Inferior parietal cortex (tissue), 1 donor: Measurements from ENCODE around the gene CAMK2A.

Experiments used
- DNase-seq: peaks from one replicate; pipeline ENCODE4 v3.0.0-alpha.2; 2016; ENCODE audit errors: extremely low spot score

Gene CAMK2A

DNA sequence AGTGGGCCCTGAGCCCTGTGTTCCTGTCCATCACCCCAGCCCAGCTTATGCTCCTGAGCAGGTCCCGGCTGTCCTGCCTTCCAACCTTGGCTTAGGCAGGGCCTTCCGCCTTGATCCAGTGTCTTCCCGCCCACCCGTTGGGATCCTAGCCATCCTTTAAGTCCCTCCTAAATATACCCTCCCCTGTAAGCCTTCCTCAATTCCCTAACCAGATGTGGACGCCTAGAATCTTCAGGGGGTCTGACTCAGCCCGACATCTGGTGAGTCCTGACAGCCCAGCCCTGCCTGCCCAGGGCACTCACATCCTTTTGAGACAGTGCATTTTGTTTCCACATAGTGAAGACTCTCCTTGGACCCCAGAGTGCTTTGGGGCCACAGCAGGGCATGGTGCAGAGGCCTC is 76.0 kb downstream of the CAMK2A start:
- no peak for DNase-seq

DNA sequence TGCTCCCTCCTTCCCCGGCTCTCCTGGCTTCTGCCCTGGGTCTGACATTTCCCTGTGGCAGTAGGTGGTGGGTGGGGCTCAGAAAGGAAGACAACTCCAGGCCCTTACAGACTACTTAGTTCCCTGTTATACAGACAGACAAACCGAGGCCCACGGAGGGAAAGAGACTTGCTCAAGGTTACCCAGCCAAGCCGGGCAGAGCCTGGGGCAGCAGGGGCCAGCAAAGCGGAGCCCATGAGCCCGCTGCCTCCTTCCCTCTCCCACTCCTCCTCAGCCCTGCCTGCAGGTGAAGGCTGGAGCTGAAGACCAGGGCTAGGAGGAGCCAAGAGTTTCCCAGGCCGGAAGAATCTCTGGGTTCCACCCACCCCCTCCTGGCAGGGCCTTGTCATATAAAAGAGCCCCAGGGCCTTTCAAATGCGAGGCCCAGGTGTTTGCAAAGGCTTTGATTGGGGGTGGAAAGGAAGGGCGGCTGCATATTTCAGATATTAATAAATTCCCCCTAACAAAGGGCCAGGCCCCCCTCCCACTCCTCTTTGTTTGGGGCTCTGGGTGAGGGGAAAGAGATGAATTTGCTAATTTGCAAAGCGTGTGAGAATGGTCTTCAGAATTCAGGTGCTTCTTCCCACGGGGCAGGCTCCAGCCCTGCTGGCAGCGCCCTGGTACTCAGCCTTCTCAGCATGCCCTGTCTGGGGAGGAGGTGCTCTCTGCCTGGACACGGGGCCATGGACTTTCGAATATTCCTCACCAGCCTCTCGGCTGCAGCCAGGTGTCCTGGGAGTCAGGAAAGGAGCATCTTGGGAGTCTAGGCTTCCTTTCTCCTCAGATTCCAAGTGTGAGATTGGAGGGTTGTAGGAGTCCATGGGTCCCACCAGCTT is 78.2 kb downstream of the CAMK2A start:
- no peak for DNase-seq

DNA sequence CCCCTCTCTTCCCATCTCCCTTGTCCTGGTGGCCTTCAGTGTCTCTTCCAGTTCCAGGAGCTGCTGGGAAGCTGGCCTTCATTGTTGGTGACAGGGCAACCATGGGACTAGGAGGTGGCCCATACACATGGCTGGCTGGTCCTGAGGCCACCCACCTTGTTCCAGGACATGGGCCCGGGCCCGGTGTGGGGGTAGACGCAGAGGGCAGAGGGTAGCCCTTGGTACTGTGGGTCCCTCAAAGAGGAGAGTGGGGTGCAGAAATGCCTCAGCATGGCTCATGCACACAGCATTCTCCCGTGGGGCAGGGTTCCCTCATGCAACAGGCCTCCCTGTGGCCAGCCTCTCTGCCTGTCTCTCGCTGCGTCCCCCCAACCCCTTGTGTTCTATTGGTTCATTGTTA is 78.9 kb downstream of the CAMK2A start:
- DNase-seq, result no peak

DNA sequence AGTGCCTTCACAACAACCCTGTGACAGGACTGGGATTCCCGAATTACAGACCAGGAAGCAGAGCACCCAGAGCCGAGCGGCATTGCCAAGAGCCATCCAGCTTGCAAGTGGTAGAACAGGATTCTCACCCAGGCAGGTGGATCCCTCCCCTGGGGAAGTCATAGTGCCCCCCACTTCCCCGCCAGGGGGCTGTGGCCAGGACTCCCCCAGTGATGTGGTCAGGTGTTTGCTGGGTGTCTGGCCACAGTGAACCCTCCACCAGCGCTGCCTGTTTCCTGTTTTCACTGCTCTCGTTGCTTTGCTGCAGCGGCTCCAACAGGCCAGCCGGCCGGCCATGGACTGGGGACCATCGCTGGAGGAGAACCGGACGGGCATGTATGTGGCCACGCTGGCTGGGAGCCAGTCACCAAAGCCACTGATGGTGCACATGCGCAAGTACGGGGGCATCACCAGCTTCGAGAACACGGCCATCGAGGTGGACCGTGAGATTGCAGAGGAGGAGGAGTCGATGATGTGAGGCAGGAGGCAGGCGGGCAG is 80.4 kb downstream of the CAMK2A start:
- no peak for DNase-seq

DNA sequence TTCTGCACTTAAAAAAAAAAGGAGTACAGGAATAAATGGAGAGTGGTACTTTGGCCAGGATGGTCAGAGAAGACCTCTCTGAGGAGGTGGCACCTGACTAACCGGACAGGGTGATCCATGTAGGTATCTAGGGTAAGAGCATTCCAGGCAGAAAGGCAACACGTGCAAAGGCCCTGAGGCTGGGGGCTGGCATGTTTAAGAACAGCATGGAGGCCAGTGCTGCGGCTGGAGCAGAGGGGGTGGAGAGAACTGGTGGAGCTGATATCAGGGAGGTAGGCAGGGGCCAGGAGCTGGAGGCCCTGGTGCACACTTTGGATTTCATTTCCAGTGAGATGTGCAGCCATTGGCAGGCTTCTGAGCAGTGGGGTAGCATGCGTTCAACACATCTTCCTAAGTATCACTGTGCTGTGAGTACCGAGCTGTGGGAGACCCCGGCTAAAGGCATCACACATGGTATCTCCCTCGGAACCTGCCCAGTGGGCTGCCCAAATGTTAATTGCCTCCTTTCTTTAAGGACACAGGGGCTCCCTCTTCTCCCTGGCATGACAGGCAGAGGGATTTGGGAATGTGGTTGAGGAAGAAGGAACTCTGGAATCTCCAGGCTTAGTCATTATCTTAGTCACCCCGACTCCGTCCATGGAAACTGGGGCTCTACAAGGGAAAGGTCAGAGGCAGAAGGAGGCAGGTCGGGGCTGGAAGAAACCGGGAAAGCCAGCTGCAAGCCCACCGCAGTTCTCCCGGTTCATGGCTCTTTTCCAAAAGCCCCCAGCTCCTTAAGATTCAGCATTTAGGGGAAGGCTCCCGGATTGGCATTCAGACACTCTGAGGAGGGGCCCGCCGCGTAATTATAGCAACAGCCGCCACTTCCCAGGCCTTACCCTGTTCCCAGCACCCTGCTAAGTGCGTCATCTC is 81.1 kb downstream of the CAMK2A start:
- DNase-seq, result no peak

DNA sequence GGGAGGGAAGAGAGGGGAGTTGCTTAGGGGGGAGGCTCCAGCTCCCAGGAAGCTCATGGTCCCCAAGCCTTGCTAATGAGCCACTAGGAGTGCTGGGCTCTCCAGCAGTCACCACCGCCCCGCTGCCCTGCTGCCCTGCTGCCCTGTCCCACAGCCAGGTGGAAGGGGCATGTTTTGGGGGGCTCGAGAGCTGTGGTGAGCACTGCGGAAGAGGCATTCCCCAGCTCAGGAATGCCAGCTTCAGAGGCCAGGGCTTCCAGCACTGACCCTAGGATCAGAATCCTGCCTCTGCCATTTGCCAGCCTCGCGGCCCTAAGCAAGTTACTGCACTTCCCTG is 82.8 kb downstream of the CAMK2A start:
- DNase-seq, result no peak

DNA sequence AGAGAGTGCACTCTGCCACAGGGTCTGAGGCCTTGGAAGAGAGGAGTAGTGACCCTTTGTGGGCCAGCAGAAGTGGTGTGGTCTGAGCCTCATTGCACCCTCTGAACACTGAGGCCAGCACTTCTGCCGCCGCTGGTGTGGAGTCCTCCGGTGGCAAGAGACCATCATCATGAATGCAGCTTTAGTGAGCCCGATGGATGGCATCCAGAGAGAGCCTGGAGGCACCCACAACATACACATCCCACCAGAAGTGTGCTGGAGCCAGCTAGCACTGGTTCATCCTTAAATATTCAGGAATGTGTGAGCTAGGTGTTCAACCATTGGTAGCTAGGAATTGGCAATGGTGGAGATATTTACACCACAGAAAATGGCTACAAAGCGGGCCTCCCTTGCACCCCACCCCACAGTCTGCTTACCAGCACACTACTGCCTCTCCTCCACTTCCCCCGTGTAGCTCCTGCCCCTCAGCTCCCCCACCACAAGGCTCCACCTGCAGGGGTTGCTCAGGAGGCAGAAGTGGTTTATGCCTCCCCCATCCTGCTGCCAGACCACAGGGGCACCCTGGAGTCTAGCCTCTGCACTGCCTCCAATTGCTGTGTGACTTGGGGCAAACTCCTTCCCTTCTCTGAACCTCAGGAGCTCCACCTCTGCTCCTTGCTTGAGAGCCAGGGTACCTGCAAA is 83.3 kb downstream of the CAMK2A start:
- no peak for DNase-seq

DNA sequence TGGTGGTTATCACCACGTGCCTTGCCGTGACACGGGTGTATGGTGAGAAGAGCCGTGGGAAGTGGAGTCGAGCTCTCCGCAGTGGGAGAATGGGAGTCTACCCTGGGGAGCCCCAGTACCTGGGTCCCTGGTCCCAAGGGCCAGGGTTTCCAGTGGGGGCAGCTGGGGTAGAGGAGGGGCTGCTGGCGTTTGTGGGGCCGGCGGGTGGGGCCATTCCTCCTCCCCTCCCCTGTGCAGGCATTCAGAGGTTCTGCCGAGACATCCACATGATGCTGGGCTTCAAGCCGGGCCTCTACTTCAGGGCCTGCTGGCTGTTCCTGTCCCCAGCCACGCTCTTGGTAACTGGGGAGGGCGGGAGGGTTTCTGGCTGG is 85.0 kb downstream of the CAMK2A start:
- DNase-seq, result no peak

DNA sequence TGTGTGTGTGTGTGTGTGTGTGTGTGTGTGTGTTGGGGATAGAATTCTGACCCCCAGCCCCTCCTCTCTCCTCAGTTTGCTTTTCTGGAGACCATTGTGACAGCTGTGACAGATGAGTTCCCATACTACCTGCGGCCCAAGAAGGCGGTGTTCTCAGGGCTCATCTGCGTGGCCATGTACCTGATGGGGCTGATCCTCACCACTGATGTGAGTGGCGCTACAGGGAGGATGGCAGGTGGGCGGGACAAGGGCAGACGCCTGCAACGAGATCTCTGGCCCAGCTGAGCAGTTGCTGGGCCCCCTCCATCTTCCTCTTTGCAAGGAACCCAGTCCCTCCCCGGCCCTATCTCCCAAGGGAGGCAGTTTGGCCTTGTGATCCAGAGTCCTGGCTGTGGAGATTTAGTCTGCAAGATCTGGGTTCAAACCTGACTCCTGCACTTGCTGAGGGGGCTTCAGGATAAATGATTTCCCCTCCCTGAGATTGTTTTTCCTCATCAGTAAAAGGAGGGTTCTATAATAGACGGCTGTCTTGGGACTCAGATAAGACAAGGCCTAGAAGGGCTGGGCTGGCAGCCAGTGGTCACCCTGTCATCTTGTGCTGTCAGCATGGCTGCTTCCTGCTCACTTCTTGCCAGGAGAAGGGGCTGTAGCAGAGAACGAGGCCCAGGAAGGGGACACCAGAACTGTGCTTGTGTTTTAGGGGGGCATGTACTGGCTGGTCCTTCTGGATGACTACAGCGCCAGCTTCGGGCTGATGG is 85.6 kb downstream of the CAMK2A start:
- DNase-seq, result no peak

DNA sequence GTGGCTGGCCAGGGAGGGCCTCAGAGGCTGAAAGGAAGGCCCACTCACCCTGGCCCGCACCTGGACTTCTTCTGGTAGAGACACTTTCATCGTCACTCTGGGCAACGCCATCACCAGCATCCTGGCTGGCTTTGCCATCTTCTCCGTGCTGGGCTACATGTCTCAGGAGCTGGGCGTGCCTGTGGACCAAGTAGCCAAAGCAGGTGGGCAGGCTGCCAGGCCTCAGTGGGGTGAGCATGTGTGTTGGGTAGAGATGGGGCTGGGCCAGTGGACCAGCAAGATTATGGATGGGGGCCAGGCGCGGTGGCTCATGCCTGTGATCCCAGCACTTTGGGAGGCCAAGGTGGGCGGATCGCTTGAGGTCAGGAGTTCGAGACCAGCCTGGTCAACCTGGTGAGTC is 87.1 kb downstream of the CAMK2A start:
- no peak for DNase-seq

DNA sequence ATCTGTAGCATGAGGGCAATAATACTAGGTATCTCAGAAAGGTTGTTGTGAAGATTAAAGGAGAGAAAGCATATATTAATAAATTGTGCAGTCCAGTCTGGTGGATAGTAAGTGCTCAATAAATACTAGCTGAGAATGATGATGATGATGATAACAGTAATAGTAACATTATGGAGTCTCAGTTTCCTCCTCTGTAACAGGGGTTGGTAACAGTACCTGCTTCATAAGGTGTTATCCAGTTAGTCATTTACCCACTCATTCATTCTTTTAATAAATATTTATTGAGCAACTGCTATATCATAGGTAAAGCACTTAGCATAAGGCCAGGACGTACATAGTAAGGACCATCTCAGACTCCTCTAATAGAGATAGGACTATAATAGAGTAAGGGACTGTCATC is 92.1 kb downstream of the CAMK2A start:
- no peak for DNase-seq

DNA sequence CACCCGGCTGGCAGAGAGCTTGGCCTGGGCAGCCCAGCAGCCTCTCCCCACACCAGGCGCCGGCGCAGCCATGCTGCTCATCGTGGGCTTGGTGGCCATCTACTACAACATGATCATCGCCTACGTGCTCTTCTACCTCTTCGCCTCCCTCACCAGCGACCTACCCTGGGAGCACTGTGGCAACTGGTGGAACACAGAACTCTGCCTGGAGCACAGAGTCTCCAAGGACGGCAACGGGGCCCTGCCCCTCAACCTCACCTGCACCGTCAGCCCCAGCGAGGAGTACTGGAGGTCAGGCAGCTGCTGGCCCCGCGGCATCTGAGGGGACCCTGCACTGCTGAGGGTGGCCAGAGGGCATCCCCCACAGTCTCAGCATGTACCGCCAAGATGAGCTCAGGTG is 92.6 kb downstream of the CAMK2A start:
- DNase-seq, result no peak

DNA sequence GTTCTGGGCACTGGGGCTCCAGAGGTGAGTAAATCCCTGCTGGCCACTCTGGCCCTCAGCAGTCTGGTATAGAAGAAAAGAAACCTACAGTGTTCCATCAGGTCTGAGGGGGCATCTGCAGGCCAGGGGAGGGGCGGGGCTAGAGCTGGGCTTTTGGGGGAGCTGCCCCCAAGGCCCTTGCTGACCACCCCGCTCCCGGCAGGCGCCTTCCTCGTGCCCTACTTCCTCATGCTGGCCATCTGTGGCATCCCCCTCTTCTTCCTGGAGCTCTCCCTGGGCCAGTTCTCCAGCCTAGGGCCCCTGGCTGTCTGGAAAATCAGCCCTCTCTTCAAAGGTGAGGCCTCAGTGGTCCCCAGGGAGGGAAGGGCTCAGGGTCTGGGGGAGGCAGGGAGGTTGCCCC is 93.1 kb downstream of the CAMK2A start:
- DNase-seq, result no peak

DNA sequence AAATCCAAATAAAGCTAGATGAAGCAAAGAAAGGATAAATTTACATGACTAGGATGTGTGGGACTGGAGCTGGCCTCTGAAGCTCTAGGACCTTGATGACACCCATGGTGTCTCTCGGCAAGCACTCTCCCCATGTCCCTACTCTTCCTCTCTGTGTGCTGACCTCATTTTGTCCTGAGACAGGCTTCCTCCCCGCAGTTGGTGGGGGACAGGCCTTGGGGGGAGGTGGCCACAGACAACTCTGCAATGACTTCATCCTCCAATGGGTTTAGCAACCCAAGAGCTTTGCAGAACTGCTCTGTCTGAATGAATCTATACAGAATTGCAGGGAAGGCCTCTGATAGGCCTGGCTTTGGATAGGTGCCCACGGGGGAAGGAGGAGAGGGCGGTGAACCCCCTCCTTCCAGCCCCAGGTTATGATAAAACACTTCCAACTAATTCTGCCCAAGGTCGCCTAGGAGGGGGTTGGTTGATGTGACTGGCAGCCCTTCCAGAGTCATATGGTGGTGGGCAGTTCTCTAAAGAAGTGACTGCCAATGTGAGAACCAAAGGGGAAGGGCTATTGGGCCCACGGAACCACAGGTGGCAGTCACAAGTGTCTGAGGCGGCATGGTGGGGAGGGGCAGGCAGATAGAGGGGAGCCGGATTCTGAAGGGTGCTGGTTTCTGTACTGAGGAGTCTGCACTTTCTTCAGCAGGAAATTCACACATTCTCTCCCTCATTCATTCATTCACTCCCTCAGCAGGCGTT is 93.7 kb downstream of the CAMK2A start:
- DNase-seq, result no peak

DNA sequence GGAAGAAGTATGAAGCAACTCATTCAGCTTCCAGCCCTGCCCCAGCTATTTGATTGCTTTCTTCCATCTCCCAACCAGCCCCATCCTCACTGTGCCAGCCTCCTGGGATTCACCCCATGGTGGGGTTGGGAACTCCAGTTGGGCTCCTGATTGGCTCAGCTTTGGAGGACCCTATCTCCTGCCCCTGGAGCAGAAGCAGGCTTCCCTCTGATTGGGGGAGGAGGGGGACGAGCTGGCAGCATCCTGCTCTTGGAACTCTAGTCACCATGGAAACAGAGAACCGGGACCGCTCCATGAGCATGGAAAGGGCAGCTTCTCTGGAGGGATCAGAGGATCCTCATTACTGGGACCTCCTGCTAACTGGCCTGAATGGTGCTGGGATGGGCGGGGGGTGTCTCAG is 97.1 kb downstream of the CAMK2A start:
- no peak for DNase-seq

DNA sequence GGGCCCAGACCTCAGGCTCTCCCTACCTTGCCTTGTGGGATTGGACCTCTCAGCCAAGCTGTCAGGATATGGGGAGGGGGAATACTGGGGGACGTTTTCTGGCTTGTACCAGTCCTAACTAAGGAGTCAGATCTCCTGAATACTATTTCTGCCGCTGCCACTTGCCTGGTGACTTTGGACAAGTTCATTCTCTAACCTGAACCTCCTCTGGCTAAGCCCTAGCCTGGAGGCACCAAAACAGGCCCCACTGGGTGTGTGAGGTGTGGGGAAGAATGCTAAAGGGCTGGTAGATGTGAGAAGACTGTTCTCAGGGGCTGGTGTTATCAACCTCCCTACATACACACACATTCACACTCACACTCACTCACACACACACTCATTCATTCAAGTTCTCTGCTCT is 98.6 kb downstream of the CAMK2A start:
- DNase-seq, result no peak

DNA sequence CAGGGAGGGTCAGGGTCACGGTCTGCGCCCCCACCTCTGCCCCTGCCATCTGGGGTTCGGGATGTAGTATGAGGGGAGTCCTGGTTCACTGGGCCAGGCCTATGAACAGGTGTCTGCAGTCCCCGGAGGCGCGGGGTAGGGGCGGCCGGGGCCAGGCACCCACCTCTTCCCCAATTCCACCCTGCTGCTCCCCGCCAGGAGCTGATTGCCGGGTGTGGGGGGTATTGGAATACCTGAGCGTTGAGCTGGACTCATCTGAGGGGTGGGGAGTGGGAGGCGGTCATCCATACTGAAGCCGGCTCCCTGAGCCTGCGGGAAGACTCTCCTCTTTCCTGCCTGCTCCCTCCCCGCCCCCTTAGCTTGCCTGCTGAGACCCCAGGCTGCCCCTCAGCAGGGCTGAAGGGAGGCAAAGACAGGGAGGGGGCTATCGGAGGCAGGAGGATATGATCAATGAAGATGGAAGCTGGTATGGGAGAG is 99.0 kb downstream of the CAMK2A start:
- DNase-seq, result no peak

DNA sequence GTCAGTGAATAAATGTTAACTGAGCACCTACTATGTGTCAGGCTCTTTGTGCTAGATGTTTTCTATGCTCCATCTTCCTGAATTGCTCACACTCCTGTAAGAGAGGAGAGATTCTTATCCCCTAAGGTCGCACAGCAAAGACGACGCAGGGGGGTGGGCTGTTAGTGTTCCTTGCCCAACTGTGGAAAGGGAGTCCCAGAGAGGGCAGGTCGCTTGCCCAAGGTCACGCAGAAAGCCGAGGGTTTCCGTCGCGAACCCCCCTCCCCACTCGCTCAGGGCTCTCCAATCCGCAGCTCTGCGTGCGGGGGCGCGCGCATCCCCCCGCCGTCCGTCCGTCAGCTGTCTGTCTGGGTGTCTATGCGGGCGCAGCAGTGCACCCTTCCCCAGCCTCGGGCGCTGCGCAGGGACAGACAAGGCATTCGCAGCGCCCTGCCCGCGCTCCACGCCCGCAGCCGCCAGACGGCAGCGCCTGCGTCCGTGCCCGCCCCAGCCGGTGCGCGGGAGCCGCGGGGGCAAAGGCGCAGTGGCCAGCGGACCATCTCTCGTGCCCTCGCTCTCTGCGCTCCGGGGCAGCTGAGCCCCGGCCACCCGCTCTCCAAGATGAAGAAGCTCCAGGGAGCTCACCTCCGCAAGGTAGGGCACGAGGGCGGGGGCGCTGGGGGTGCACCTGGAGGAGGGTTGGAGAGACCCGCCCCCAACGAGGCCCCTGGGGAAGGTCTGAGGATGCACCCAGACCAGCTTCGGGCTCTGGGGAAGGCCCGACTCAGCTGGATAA is 99.7 kb downstream of the CAMK2A start, which contains the start of gene SLC6A7:
Gene SLC6A7, plus strand, starts transcription at position 335 of the 775 bp plus-strand sequence. Its CDS starts 266 bp downstream, at position 601.
- DNase-seq, result no peak

DNA sequence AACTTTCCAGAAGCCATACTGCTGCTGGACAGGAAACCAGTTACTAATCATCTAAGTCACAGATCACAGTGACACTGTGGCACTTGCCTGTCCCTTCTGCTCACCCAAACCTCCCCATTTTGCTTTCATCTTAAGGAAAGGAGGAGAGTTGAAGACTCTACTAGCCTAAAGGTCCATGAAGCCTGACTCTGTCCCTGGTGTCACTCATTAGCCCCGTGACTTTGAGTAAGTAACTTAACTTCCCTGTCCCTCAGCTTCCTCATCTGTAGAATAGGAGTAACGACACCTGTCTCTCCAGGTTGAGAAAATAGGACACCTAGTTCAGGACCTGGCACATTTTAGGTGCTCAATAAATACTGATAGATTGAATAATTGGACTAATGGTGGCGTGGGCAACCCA is 100.2 kb downstream of the CAMK2A start:
- DNase-seq, result no peak
